ENCODE results near the gene SLC5A9. TPM values are rescaled to one million over a fixed set of nuclear protein-coding genes. Genes with fewer than 3 reads are reported as not detected.

The SLC5A9 gene
- total RNA-seq, 1 experiment from 2014 or later: not detected

DNA sequence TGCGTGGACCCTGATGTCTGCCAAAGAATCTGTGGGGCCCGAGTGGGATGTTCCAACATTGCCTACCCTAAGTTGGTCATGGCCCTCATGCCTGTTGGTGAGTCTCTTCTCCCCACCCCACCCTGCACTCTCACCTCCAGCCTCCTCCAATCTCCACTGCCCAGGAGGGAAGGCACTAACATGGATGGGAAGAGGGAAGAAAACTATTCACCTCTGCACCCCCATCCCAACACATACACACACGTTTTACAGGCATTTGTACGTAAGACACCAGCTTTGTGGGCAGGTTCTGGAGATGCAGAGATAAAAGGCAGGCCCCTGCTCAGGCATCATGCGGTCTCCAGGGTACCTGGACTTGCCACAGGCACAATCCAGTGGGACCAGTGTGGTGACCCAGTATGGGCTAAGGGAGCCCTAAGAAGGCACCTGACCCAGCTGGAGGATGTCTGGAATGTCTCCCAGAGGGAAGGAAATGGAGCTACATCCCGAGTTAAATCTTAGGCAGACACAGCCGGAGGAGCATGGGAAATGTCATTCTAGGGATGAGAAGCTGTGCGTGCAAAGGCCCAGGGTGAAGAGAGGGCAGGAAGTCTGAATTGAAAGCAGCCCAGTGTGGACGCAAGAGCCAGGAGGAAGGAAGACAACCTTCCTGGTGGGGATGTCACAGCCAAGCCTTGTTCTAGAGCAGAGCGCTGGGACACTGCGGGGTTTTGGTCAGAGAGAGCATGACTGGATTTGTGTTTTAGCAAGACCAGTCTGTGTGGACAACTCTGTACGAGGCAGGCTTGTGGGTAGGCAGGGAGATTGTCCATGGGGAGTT is 11.4 kb downstream of the SLC5A9 start:
- H4K20me1 ChIP-seq (ENCODE audit: control insufficient read depth, insufficient read depth, insufficient read length): no peaks in the 10 kb centered on the region
- no peak overlapping the region for H3K27ac ChIP-seq (ENCODE audit: insufficient read length, low read depth, low read length)
- H3K4me2 ChIP-seq (ENCODE audit: insufficient read depth, insufficient read length, low read length): no peak overlapping the region
- no peak overlapping the region for H2BK12ac ChIP-seq (ENCODE audit: insufficient read length, low read depth, low read length)
- no CpG with 5 or more reads among the region's 12 CpGs for WGBS (ENCODE audit: extremely low coverage, insufficient read length, low lambda C conversion rate)
- H2BK120ac ChIP-seq (ENCODE audit: low read depth, low read length, poor library complexity, severe bottlenecking): no peak overlapping the region
- H3K4ac ChIP-seq (ENCODE audit: low read depth, low read length): no peak overlapping the region
- no peaks in the 10 kb centered on the region for H3K9me3 Mint-ChIP-seq
- H3K23me2 ChIP-seq (ENCODE audit: insufficient read length, low read depth, low read length, poor library complexity, severe bottlenecking): no peaks in the 10 kb centered on the region
- no peak for TF ChIP-seq CTCF (conservative IDR thresholded peaks at IDR 0.05)
- H3K4me1 Mint-ChIP-seq: no peaks in the 10 kb centered on the region
- H2BK15ac ChIP-seq (ENCODE audit: low read depth, low read length): no peak overlapping the region
- H3K36me3 Mint-ChIP-seq (ENCODE audit: insufficient read depth in 1 of 3, low read depth in 3 of 3): no peaks in the 10 kb centered on the region
- H3K4me3 Mint-ChIP-seq: no peak overlapping the region
- H3T11ph ChIP-seq (ENCODE audit: low read length): no peak overlapping the region
- H3K23ac ChIP-seq (ENCODE audit: insufficient read length, low read depth, low read length): no peak overlapping the region
- H3K79me2 ChIP-seq (ENCODE audit: insufficient read depth, low read length): no peaks in the 10 kb centered on the region
- H2AFZ ChIP-seq (ENCODE audit: low read length): no peak overlapping the region
- H3K14ac ChIP-seq (ENCODE audit: insufficient read depth, low read length): no peak overlapping the region; the same call in 1 of the 2 replicates
- peaks cover 2% of the 10 kb centered on the region for H3K27me3 Mint-ChIP-seq (ENCODE audit: low read depth)
- H3K9me3 ChIP-seq (ENCODE audit: control insufficient read depth, low read depth, low read length): no peaks in the 10 kb centered on the region
- H3K27me3 ChIP-seq (ENCODE audit: insufficient read depth, low read length): no peaks in the 10 kb centered on the region; the same call in 1 of the 2 replicates
- H2BK5ac ChIP-seq (ENCODE audit: insufficient read length, low read length): no peak overlapping the region
- no peak overlapping the region for H4K5ac ChIP-seq (ENCODE audit: insufficient read length, low read depth, low read length)
- no peak overlapping the region for H2AK5ac ChIP-seq (ENCODE audit: insufficient read length, low read length)
- H4K91ac ChIP-seq (ENCODE audit: insufficient read length, low read depth, low read length): no peak overlapping the region
- no peak overlapping the region for H4K8ac ChIP-seq (replicated peaks; ENCODE audit: insufficient read length, low read depth, low read length)
- no peak for DNase-seq
- no peaks in the 10 kb centered on the region for H3K4me1 ChIP-seq (ENCODE audit: insufficient read depth, low read length)
- no peak overlapping the region for H3K18ac ChIP-seq (ENCODE audit: insufficient read length, low read depth, low read length)
- H3K27ac Mint-ChIP-seq: peak overlapping the region in 1 of 3 experiments; percentile 65; a peak in 2 of 7 replicates
- no peak overlapping the region for H3K56ac ChIP-seq (ENCODE audit: insufficient read length, low read depth, low read length)
- no peak overlapping the region for H3K9ac ChIP-seq (ENCODE audit: extremely low read depth, insufficient read length, low read length)
- no peak overlapping the region for H2BK20ac ChIP-seq (ENCODE audit: low read depth, low read length, poor library complexity, severe bottlenecking)
- H3K79me1 ChIP-seq (ENCODE audit: insufficient read depth, low read depth, low read length, poor library complexity, severe bottlenecking): no peaks in the 10 kb centered on the region

Data from H9 (cell line).